Right atrium auricular region (tissue), 2 donors: ENCODE measurements around the gene PCSK2. TPM values are rescaled to one million over a fixed set of nuclear protein-coding genes. Genes with fewer than 3 reads are reported as not detected.

ENCODE experiments used
- DNase-seq: peaks from one replicate; pipeline ENCODE4 v3.0.0-alpha.2; 2019; ENCODE audit warnings: low spot score
- H3K27ac ChIP-seq, 2 donors: fragments of 200-600 bp; sonication (generic); 1 replicate in 1 of 2; 2 replicates in 1 of 2; pipeline ENCODE4 v1.5.1; 2016 to 2019
- H3K27me3 ChIP-seq, 2 donors: fragments of 200-600 bp; sonication (generic); one replicate each; pipeline versions ENCODE4 v1.5.1 to v1.6.0; 2017 to 2019
- H3K36me3 ChIP-seq: fragments of 200-600 bp; sonication (generic); one replicate; pipeline ENCODE4 v1.5.1; 2016
- H3K4me1 ChIP-seq, 2 donors: fragments of 200-600 bp; sonication (generic); one replicate each; pipeline versions ENCODE4 v1.5.1 to v1.6.0; 2017 to 2019
- H3K4me3 ChIP-seq, 2 donors: fragments of 200-600 bp; sonication (generic); 1 replicate in 1 of 2; 2 replicates in 1 of 2; pipeline ENCODE4 v1.5.1; 2017 to 2019; ENCODE audit warnings: mild to moderate bottlenecking in 1 of 2, moderate library complexity in 1 of 2
- H3K9me3 ChIP-seq, 2 donors: fragments of 200-600 bp; sonication (generic); one replicate each; pipeline ENCODE4 v1.5.1; 2019
- CTCF ChIP-seq, 2 donors: fragments of 200-600 bp; sonication (generic); IDR thresholded peaks; one replicate each; pipeline ENCODE4 v1.5.1; 2019; ENCODE audit warnings: antibody characterized with exemption in 2 of 2
- total RNA-seq, 2 donors: library from RNA; depleted of rRNA; stranded (reverse); fragments of >200 nt; gene quantifications; one replicate each; pipeline ENCODE4 v1.1.0, GENCODE V29; 2016

PCSK2 gene
- total RNA-seq, 2 donors from 2014 or later: 1.6 to 2.6 TPM

GRCh38 chr20:17443131-17443858 lies 216.5 kb downstream of the PCSK2 start:
- Histone ChIP-seq H3K27ac (no peak overlapping the region), H3K4me1 (no peaks in the 10 kb centered on the region), H3K9me3 (peaks cover 0 to 12% of the 10 kb centered on the region in 2 donors), H3K36me3 (no peaks in the 10 kb centered on the region), H3K4me3 (no peak overlapping the region), H3K27me3 (no peaks in the 10 kb centered on the region)
- TF ChIP-seq CTCF (IDR thresholded peaks at IDR 0.05): no peak
- DNase-seq: no peak

- Histone ChIP-seq H3K4me1 (no peaks in the 10 kb centered on the region), H3K9me3 (peaks cover 0 to 12% of the 10 kb centered on the region in 2 donors), H3K27ac (no peak overlapping the region), H3K27me3 (no peaks in the 10 kb centered on the region), H3K36me3 (no peaks in the 10 kb centered on the region), H3K4me3 (no peak overlapping the region)
- no peak for DNase-seq
- no peak for TF ChIP-seq CTCF (IDR thresholded peaks at IDR 0.05)
These were observed 217.3 kb downstream of the PCSK2 start for GRCh38 chr20:17444091-17444490.

- TF ChIP-seq CTCF (IDR thresholded peaks at IDR 0.05): no peak
- Histone ChIP-seq H3K27me3 (no peaks in the 10 kb centered on the region), H3K36me3 (no peaks in the 10 kb centered on the region), H3K4me3 (no peak overlapping the region), H3K27ac (no peak overlapping the region), H3K4me1 (no peaks in the 10 kb centered on the region), H3K9me3 (peaks cover 0 to 12% of the 10 kb centered on the region in 2 donors)
- no peak for DNase-seq
These were observed 218.7 kb downstream of the PCSK2 start for GRCh38 chr20:17445543-17445942.

- H3K27me3 ChIP-seq: no peaks in the 10 kb centered on the region
- no peak for DNase-seq
- no peak overlapping the region for H3K4me3 ChIP-seq
- no peaks in the 10 kb centered on the region for H3K4me1 ChIP-seq
- no peaks in the 10 kb centered on the region for H3K36me3 ChIP-seq
- no peak overlapping the region for H3K27ac ChIP-seq
- H3K9me3 ChIP-seq: peaks cover 0 to 12% of the 10 kb centered on the region in 2 donors
- no peak for TF ChIP-seq CTCF (IDR thresholded peaks at IDR 0.05)
These were observed 219.3 kb downstream of the PCSK2 start for GRCh38 chr20:17446171-17446570.

- Histone ChIP-seq H3K36me3 (no peaks in the 10 kb centered on the region), H3K4me3 (no peak overlapping the region), H3K4me1 (no peaks in the 10 kb centered on the region), H3K9me3 (no peaks in the 10 kb centered on the region), H3K27me3 (no peaks in the 10 kb centered on the region), H3K27ac (no peak overlapping the region)
- no peak for TF ChIP-seq CTCF (IDR thresholded peaks at IDR 0.05)
- no peak for DNase-seq
These were observed 221.2 kb downstream of the PCSK2 start for GRCh38 chr20:17448071-17448470.

- H3K4me3 ChIP-seq: no peak overlapping the region
- no peaks in the 10 kb centered on the region for H3K9me3 ChIP-seq
- no peaks in the 10 kb centered on the region for H3K27me3 ChIP-seq
- DNase-seq: no peak
- no peaks in the 10 kb centered on the region for H3K36me3 ChIP-seq
- no peak for TF ChIP-seq CTCF (IDR thresholded peaks at IDR 0.05)
- no peak overlapping the region for H3K27ac ChIP-seq
- H3K4me1 ChIP-seq: no peaks in the 10 kb centered on the region
These were observed 222.2 kb downstream of the PCSK2 start for GRCh38 chr20:17449031-17449430.
